ENCODE measurements around the gene NBPF3.
"Not testable (repeated sequence)": the region's sequence is repeated elsewhere in the genome, so short reads cannot be mapped to it uniquely, and the experiment has no call there.

- not testable (repeated sequence) for TF ChIP-seq CTCF, POLR2A (IDR thresholded peaks at IDR 0.05)
Measured at GRCh38 chr1:21428481-21429073, 11.4 kb upstream of the NBPF3 start.

Measured in esophagus squamous epithelium (tissue), 4 donors.